Fibroblast of the conjunctiva (primary cell): Measurements from ENCODE around the gene TSPAN4.

Experiments used
- DNase-seq: peaks from one replicate; pipeline ENCODE4 v3.0.0-alpha.2; 2010; ENCODE audit warnings: low read depth

Gene TSPAN4

DNA sequence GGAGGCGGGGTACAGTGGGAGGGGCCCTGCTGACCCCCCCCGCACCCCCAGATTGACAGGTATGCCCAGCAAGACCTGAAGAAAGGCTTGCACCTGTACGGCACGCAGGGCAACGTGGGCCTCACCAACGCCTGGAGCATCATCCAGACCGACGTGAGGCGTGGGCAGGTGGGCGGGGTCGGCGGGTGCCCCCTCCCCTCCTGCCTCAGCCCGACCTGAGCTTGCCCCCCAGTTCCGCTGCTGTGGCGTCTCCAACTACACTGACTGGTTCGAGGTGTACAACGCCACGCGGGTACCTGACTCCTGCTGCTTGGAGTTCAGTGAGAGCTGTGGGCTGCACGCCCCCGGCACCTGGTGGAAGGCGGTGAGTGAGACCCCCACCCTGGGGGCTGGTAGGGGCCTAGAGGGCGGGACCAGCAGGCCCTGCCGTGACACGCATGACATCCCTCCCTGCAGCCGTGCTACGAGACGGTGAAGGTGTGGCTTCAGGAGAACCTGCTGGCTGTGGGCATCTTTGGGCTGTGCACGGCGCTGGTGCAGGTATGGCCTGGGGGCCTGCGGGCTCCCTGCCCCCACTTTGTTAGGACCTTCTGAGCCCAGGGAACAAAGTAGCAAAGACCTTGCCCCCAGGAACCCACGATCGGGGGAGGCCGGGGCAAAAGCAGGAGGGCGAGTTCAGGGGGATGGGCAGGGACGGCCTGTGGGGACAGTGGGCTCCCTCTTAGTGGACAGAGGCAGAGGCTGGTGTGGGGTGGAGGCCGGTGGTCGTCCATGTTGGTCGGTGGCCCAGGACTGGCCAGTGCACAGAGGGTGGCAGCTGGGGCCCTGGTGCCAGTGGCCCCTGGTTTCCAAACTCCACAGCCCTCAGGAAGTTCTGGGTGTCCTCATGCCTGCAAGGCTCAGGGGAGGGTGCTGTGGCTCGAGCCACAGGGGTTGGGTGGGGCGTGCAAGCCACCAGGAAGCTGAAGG lies 23.1 kb downstream of the TSPAN4 start:
- DNase-seq = no peak

DNA sequence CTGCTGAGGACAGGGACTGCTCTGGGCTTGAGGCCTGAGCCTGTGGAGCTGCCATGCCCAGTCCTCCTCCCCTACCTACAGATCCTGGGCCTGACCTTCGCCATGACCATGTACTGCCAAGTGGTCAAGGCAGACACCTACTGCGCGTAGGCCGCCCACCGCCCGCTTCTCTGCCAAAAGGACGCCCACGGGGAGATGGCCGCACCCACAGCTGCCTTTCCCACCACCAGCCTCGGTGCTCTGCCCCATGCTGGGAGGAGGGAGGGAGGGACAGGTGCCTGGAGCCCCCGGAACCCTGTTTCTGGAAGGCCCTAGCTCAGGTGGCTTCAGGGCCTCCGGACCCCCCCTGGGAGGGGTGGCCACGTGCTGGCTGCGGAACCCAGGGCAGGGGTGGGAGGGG lies 23.8 kb downstream of the TSPAN4 start:
- no peak for DNase-seq

DNA sequence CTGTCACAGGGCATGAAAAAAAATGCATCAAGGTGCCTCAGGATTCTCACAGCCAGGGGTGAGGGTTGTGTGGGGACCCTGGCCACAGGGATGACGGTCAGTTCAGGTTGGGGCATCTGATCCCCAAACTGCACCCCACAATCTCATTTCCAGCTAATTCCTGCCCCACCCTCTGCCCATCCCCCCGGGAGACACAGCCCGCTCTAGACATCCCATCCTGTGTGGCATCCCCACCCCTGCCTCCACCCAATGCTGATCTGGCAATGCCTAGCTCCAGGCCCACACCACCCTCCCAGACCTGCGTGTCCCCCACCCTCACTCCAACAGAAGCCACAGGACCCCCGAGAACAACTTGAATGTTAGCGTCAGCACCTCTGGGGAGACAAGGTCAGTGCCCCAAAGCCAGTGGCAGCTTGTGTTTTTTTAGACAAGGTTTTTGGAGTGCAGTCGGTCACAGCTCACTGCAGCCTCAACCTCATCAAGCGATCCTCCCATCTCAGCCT lies 25.3 kb downstream of the TSPAN4 start:
- DNase-seq = no peak

DNA sequence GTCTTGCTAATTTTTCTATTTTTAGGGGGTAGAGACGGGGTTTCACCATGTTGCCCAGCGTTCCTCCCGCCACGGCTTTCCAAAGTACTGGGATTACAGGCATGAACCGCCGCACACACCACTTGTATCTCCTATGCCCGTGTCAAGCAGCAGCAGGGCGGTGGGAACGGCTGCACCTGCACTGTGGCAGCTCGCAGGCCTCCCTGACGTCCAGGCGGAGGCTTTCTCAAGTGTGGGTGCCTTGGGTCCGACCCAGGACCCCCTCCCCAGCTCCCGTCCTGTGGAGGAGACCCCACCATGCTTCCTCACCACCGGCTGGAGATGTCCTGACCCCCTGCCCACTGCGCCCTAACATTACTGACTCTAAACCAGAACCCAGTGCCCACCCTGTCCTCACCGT lies 25.7 kb downstream of the TSPAN4 start:
- no peak for DNase-seq

DNA sequence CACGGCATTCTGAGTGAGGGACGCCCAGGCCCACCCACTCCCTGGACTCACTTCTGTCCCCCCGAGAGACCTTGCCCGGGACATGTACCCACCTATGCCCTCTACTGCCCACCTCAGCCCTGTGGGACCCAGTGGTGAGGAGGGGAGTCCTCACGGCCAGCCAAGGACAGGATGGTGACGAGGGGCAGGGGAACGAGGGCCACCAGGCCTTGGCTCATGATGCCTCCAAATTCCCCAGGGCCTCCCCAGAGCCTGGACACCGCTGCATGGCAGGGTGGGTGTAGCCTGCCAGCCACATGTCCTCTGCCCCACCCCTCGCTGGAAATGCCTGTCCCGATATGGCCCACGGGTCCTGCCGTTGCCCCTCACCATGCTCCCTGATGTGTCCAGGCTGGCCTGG lies 26.1 kb downstream of the TSPAN4 start:
- no peak for DNase-seq

DNA sequence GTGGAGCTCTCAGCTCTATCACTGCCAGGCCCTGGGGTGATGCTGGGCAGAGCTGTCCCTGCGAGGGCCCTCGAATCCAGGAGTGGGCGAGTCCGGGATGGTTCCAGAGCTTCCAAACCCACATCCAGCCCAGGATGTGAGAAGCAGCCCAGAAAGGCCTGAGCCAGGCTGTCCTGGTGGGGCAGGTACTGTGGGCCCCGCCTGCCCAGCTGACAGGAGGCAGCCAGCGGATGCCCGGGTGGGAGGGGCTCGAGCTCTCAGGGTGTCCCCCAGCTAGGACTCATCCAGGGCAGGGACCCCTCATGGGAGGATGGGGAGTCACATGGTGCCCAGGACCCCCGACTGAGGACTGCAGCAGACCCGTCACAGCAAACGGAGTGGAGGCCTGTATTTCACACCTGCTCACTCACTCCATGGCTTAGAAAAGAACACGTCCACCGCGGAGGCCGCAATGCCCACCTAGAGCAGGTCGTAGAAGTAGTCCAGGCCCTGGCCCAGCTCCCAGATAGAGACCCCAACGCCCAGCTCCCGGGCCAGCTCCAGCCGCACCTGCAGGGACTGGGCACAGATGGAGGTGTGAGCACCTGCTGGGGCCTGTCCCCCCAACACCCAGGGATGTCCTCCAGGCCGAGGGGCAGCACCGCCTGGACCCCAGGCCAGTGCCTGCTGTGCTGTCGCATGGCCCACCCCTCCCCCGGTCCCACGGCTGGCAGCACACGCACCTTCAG lies 26.9 kb downstream of the TSPAN4 start:
- DNase-seq = no peak

DNA sequence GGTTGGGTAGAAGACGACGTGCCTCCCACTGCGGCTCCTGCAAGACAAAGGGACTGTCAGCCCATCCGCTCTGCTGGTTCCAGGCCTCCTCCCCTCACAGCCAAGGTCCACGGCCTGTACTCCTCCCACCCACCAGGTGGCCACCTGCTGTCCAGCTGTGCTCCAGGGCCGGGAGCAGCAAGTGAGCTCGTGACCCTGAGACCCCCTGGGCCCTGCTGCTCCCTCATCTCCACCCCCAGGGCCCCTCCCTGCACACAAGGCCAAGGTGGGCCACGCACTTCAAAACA lies 27.4 kb downstream of the TSPAN4 start:
- no peak for DNase-seq

DNA sequence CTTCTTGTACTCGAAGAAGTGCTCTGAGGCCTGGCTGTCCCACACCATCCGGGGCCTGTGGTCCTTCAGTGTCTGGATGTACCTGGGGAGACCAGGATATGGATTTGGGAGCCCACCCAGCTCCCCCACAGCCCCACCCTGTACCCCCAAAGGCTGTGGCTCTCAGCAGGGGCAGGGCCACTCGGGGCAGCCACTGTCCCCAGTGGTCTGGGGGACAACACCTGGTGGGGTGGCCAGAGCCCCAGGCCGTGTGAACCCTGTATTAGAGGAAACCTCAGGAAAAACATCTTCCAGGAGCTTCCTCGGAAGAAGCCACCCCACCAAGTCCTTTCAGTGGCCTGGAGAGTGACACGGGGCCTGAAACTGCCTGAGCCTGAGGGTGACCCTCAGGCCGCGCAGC lies 27.8 kb downstream of the TSPAN4 start:
- DNase-seq = no peak

DNA sequence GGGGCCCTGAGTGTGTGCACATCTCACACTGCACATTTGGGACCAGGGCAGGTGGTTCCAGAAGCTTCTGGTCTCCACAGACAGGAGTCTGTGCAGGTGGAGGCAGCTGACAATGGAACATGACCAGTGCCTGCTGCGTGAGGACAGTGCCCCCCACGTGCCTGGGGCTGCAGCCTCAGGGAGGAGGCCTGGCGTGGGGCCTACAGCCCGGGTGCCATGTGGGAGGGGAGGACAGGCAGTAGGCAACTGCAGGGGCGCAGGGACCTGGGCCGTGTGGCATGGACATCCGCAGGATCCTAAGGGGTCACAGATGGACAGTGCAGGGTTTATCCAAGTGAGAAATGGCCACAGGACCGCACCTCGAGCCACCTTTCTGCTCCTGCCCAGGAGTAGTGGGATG lies 28.8 kb downstream of the TSPAN4 start:
- no peak for DNase-seq

DNA sequence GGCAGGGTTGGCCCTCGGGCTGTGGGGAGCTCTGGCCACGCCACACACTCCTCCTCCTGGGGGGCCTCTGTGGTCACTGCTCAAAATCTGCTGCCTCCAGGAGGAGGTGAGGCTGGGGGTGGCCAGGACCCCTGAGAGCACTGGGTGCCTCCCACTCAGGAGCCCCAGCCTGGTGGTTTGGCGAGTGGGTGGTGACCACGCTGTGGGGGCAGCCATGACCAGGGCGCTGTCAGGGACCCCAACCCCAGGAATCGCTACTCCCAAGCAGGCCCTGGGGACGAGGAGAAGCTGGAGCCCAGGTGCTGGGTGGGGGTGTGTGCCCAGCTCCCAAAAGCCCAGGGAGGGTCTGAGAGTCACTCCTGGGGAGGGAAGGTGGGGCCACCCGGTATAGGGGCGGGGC lies 30.1 kb downstream of the TSPAN4 start:
- no peak for DNase-seq

DNA sequence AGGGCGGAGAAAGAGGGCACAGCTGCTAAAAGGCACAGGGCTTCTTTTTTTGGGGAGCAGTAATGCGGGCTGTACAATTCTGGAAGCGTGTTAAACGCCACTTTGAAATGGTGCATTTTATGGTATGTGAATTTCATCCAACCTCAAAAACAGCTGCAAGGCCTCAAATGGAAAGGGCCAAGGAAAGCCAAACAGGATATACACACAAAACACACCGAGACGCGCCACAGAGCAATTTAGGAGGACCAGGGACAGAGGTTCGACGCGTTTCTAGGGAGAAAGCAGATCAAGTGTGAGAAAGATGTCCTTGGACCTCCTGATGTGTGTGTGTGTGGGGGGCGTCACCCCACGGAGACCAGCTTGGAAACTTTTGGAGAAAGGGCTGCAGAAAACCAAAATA lies 31.1 kb downstream of the TSPAN4 start:
- DNase-seq = no peak

DNA sequence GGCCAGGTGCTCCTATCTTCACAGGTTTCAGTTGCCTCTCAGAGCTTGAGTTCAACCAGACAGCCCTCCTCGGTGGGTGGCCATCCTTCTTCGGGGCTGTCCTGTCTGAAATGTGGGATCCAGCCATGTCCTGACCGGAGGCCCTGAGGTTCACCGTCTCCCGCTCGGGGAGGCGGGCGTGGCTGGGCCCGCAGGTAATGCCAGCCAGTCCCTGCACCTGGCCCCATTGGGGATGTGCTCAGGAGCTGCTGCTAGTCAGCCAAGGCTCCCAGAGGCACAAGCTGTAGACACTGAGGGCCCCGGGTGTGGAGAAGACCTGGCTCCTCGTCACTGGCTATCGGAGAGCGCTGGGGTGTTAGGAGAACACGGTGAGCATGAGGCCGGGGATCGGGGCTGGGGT lies 32.6 kb downstream of the TSPAN4 start:
- no peak for DNase-seq

DNA sequence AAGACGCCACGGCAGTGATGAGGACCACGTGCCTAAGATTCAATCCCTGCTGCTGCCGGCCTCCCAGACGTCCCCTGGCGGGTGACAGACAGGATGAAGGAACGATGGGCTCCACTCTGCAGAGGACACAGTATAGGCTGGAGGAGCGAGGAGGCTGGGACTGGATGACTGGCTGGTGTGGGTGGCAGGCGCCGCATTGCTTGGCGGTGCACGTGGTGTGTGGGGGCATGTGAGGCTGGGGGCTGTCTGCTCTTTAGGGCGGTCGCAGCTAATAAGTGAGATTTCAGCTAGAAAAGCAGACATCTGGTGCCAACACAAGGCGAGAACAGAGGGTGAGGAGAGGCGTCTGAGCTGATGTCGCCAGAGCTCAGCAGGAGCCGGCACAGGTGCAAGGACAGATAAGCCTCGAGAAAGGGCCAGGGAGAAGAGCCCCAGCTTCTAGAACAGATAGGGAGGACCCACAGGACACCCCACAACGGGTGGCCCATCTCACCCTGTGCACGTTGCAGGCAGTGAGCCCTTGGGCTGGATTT lies 33.2 kb downstream of the TSPAN4 start:
- DNase-seq = no peak

DNA sequence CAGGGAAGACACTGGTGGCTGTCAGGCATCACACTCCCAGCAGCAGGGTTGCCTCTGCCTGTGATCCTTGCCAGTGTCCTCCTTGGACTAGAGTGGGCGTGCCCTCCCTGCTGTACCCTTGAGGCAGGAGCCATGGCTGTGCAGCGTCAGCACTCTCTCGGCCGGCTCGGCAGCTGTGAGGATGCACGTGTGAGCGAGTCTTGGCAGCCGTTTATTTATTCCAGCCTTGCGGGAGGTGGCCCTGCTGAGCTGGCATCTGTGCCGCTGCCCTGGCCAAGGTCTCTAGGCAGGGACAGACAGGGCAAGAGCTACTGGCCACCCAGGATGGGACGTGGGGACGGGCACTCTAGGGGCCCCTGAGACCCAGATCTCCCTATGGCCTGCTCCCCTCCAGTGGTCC lies 33.9 kb downstream of the TSPAN4 start:
- DNase-seq = no peak

DNA sequence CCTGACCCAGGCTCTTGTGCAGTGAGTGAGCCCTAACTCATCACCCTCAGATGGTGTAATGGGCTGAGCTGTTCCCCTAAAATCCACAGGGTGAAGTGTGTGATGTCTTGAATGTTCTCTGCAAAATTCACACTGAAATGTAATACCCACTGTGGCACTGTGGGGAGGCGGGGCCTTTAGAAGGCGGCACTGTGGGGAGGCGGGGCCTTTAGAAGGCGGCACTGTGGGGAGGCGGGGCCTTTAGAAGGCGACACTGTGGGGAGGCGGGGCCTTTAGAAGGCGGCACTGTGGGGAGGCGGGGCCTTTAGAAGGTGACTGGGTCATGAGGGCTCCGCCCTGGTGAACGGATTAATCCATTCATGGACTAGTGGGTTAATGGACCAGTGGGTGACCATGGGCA lies 34.9 kb downstream of the TSPAN4 start:
- no peak for DNase-seq

DNA sequence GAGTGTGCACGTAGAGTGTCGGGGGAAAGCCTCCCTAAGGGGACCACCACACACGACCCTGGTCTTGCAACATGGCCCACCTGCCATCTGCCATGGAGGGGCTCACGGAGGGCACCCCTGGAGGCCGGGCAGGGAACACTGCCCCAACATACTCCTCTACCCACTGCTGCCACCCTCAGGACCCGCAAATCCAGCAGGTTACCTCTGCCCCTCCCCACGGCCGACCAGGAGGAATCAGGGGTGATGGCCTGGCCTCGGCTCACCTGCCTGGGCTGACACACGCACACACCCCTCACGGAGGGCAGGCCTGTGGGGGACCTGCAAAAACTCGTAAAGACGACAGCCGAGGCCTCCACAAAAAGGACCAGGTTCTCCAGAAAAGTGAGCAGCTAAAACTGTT lies 37.8 kb downstream of the TSPAN4 start:
- DNase-seq = no peak

DNA sequence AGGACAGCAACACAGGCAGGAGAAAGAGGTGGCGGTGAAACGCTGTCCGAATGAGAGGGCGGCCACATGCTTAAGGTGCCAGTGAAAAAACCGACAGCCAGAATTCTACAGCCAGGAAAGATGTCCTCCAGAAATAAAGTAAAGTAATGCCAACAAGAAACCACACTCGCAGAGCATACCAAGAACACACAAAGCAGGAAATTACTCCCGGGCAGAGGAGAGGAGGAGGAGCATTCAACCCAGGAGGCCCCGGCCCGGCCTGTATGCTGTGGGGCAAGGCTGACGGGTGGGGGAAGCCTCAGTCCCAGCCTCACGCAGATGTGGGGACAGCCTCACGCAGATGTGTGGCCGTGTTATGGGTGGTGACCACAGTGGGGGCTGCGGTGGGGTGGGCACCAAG lies 39.9 kb downstream of the TSPAN4 start:
- no peak for DNase-seq

DNA sequence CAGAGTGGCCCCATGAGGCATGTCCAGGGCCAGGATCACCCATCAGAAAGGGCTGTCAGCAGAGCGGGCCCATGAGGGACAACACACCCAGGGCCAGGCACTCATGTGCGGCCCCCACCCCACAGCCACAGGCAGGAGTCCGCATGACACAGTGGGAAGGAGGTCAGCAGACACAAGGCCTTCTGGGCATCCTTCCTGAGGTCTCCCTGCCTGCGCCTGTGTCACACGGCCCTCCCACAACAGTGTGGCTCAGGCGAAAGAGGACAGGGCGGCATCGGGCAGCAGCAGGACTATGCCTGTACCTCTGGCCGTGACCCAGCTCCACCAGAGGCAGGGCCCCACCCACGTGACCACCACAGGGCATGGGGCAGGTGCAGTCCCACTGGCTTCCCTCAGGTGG lies 40.9 kb downstream of the TSPAN4 start:
- DNase-seq = no peak

DNA sequence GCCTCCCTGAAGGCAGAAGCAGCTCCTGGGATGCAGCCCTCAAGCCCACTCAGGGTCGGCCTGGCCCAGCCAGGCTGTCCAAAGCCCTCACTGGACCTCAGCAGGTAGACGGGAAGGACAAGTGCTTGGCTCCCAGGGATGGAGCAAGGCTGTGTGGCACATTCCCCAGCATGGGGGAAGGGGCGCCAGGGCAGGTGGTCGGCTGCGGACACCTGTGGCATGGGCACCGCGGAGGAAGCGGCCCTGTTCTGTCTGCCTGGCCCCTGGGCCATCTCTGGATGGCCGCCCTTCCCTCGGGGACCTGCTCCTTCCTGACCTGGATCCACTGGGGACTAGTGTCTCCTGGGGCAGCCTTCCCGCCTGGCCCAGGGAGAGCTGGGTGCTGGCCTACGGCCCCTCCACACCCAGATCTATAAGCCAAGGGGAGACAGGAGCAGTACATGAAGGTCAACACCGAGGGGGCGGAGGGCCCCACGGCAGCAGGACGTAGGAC lies 42.0 kb downstream of the TSPAN4 start:
- no peak for DNase-seq

DNA sequence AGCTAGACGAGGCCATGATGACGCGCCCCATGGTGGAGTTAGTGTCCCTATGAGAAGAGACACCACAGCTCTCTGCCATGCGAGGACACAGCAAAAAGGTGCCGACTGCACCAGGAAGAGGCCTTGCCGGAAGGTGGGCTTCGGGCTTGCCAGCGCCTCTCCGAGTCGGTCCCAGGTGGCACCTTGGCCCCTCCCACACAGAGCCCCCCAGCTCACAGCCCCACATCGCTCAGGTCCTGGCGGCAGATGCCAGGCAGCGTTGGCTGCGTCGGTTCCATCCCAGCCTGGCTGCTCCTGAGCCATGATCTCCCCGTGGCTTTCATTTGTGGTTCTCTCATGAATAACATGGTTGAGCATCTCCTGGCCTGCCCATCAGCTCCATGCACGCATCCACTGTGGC lies 43.9 kb downstream of the TSPAN4 start:
- no peak for DNase-seq

DNA sequence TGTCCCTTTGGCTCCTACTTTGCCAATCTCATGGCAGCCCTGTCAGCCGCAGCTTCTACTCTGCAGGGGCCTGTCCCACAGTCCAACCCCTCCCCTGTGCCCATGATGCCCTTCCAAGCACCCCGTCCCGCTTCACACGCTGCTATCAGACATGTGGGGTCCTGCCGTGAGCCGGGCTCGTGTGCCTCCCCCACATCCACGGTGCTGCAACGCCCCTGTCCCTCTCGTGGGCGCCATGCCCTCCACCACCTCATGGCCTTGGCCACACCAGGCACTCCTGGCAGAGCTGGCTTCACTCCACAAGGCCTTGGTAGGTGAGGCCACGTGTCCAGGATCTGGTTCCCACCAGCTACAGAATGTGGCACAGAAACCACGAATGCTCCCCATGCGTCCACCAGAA lies 44.9 kb downstream of the TSPAN4 start:
- DNase-seq = no peak

DNA sequence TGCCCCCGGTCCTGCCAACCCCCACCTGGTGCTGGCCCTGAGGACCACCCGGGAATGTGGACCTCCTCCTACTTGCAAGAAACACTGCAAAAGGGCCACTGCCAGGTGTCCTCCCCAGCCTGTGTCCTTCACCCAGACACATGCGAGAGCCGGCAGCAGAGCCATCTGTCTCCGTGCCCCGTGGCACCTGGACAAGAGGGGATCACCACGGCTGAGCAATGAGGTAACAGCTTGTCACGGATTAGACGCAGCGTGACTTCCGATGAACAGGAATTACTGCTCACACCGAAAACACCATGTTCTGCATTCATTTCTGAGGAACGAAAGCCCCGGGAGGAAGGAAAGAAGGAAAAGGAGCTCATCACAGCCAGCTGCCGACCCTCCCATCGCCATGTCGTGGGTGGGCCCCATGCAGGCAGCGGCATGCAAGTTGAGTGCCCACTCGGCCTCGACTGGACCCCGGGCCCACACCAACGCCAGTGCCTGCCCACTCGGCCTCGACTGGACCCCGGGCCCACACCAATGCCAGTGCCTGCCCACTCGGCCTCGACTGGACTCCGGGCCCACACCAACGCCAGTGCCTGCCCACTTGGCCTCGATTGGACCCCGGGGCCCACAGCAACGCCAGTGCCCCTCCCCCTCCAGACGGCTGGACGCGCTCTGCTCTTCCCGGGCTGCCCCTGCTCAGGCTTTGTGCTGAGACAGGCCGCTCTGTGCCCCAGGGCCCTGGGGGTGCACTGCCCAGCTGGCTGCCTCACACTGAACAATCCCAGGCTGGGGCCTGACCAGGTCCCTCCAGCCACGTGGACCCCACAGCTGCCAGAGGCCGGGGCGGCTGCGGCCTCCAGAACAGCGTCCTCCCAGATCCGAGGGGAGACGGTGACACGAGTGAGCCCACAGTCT lies 45.9 kb downstream of the TSPAN4 start:
- no peak for DNase-seq
